ENCODE measurements around the gene SPEN.

- TF ChIP-seq POLR2AphosphoS5 (IDR thresholded peaks at IDR 0.05; ENCODE audit: insufficient read depth in 1 of 2, low read depth in 1 of 2) (no peak), CTCF (IDR thresholded peaks at IDR 0.05) (no peak), POLR2A (IDR thresholded peaks at IDR 0.05) (no peak)
These were observed 120.7 kb downstream of the SPEN start for GRCh38 chr1:15968172-15968571.

Measured in vagina (tissue), 2 donors.